Heart left ventricle (tissue), 13 donors: ENCODE data around the gene KATNB1.

ENCODE experiments used
- CTCF ChIP-seq, 12 donors: fragments of 200-600 bp; sonication (generic) in 4 of 12; IDR thresholded peaks; one replicate each; pipeline versions ENCODE4 v1.5.0 to v1.8.0; 2018 to 2022; ENCODE audit warnings: antibody characterized with exemption in 12 of 12, mild to moderate bottlenecking in 5 of 12
- POLR2A ChIP-seq, 2 donors: fragments of 450-650 bp; IDR thresholded peaks; one replicate each; pipeline ENCODE4 v1.6.1; 2017; ENCODE audit warnings: antibody characterized with exemption in 2 of 2, mild to moderate bottlenecking in 2 of 2, moderate library complexity in 2 of 2
- donor health status: ischemic (EF 13 %, LVEDD 7.1; RV severe dilation, severe dysfunction).
- donor health status: DM: no; HTN: yes; CAD: no.
- donor health status: DM: no; HTN: no; CAD: no.
- donor health status: ischemic (EF 25% LVEDD 6.9; RV normal size, moderate dysfunction).
- donor health status: ischemic (EF 25% LVEDD 5.7; RV mildly dilated, moderate dysfunction).
- donor health status: ischemic (EF 35%, LVEDD 5.7; RV mildly dilated, moderate dysfunction).
- donor health status: nonischemic (EF 11% LVEDD 7.7; RV severe dilation, severe dysfunction).
- donor health status: DM: yes; HTN: yes; CAD: no.
- donor health status: PGD.
- donor health status: ischemic (EF 29% LVEDD 5.4; RV normal size, mild dysfunction).
- donor health status: nonischemic (EF 23%, LVEDD 6.1; RV moderate dilation, normal function).

- TF ChIP-seq CTCF (IDR thresholded peaks at IDR 0.05) (no peak), POLR2A (IDR thresholded peaks at IDR 0.05) (no peak)
Observed at GRCh38 chr16:57764341-57765159, 29.0 kb downstream of the KATNB1 start.
